ENCODE data around the gene RAMP1.
"Not testable (repeated sequence)": the region's sequence is repeated elsewhere in the genome, so short reads cannot be mapped to it uniquely, and the experiment has no call there.

Gene RAMP1

GRCh38 chr2:237859533-237860272 is at the start of gene RAMP1:
TSS of gene RAMP1 (plus strand) at chr2:237859623. CDS start at chr2:237859676, 53 bp downstream.
- DNase-seq (ENCODE audit: low read depth, low spot score), result peak; percentile 33

GRCh38 chr2:237815637-237816036 is 43.8 kb upstream of the RAMP1 start:
- DNase-seq (ENCODE audit: low read depth, low spot score), result no peak

GRCh38 chr2:237816531-237816930 is 42.9 kb upstream of the RAMP1 start:
- DNase-seq (ENCODE audit: low read depth, low spot score), result no peak

DNA sequence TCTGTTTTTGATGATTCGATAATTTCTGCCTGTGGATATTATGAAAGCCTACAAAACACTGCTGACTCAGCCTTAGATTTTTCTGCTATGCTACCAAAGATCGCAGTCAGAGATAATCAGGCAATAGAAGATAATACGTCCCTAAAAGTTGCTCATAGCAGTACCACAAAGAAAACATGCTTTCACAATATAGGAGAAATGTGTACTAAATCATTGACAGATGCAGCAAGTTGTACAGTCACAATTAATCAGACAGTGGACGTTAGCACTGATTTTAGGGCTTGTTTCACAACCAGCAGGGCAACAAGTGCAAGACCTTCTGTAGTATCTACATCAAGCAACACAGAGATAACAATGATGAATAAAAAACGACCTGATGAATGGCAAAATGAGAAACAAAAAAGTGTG is 41.4 kb upstream of the RAMP1 start:
- no peak for DNase-seq (ENCODE audit: low read depth, low spot score)

GRCh38 chr2:237819231-237819630 is 40.2 kb upstream of the RAMP1 start:
- DNase-seq (ENCODE audit: low read depth, low spot score), result no peak

GRCh38 chr2:237820421-237820820 is 39.0 kb upstream of the RAMP1 start:
- no peak for DNase-seq (ENCODE audit: low read depth, low spot score)

DNA sequence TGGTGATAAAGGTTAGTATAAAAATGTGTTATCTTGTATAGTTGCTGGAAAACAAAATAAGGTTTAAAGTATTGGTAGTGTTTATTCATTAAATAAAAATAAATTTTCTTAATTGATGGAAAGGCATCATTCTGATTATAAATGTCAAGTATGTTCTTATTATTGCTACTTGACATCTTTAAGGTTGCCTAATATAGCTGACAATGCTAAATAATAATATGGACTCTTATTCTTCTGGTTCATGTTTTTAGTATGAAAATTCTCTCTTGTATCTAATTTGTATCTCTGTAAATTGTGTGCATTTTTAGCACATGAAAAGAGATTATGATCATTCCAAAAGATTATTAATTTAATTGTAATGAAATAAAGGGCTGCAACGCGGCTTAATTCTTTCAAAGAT is 35.9 kb upstream of the RAMP1 start:
- DNase-seq (ENCODE audit: low read depth, low spot score), result no peak

DNA sequence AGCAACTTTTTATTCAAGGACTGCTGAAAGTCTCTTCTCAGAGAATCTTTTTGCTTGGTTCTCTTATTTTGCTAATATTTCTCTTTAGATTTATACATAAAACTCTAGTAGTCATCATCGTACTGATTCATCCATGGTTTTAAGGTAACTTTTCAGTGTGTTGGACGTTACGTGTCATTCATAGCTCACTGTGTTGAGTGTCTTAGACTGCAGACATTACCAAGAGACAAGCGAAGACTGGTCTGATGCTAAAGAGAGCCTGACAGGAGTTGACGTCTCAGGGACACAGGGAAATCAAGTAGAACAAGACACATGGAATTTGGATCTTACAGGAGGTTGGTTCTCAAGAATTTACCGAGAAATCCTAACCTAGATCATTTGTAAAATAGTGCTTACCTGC is 35.3 kb upstream of the RAMP1 start:
- DNase-seq (ENCODE audit: low read depth, low spot score), result no peak

- DNase-seq (ENCODE audit: low read depth, low spot score), result no peak
Measured at GRCh38 chr2:237827421-237827987, 31.9 kb upstream of the RAMP1 start.

DNA sequence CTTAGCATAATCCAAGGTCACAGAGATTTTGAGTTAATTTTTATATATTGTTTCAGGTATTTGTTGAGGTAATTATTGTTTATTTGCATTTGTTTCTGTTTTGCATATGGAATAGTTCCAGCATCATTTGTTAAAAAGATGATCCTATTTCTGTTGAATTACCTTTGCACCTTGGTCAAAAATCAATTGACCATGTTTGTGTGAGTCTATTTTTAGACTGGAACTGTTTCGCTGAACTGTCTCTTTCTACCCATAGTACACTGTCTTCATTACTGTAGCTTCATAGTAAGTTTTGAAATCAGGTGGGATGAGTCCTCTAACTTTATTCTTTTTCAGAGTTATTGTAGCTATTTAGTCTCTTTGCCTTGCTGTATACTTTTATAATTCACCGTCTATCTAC is 28.9 kb upstream of the RAMP1 start:
- no peak for DNase-seq (ENCODE audit: low read depth, low spot score)

DNA sequence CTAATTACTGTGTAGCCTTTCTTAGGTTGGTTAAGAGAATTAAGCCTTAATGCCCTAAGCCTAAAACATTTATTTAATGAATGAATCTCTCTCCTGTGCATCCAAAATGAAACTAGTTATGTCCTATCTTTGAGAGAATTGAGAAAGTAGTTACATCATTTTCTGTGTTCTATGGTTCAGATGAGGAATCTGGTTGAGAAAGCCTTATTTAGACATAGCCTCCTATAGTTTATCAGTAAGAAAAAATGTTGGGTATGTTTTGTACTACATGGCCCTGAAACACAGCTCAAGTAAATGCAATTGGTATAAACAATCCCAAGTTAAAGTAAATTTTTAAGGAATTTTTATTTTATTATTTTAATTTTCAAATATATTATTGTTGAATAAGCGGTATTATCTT is 25.9 kb upstream of the RAMP1 start:
- no peak for DNase-seq (ENCODE audit: low read depth, low spot score)

DNA sequence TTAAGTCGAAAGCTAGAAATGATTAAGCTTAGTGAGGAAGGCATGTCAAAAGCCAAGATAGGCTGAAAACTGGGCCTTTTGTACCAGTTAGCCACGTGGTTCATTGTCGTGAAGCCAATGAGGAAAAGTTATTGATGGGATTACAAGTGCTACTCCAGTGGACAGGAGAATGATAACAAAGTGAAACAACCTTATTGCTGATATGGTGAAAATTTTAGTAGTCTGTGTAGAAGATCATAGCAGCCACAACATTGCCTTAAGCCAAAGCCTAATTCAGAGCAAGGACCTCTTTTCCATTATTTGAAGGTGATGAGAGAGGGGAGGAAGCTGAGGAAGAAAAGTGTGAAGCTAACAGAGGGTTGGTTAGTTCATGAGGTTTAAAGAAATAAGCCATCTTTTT is 24.1 kb upstream of the RAMP1 start:
- DNase-seq (ENCODE audit: low read depth, low spot score), result no peak

- DNase-seq (ENCODE audit: low read depth, low spot score), result no peak
Measured at GRCh38 chr2:237841051-237841450, 18.4 kb upstream of the RAMP1 start.

GRCh38 chr2:237848940-237849339 is 10.5 kb upstream of the RAMP1 start:
- not testable (repeated sequence) for DNase-seq (ENCODE audit: low read depth, low spot score)

GRCh38 chr2:237854295-237854694 is 5.1 kb upstream of the RAMP1 start:
- no peak for DNase-seq (ENCODE audit: low read depth, low spot score)

DNA sequence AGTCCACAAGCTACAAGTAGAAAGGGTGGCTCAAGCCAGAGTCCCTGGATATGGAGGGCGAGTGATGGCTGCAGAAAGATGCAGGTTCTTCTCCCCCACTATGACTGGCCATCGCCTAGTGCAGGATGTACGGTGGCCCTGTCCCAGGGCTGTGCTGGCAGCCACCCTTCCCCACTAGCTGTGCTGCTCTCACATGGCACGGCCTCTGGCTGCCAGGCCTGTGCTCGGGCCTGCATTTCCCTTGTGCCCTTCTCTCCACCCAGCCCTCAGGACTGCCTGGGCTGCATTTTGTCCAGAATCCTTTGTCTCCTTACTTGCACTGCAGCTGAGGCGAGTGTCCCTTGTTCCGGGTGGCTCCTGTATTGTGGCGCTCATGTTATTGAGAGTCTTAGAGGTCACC is 1.6 kb upstream of the RAMP1 start:
- DNase-seq (ENCODE audit: low read depth, low spot score), result no peak

GRCh38 chr2:237858294-237859081 is 935 bp upstream of the RAMP1 start:
- peak; percentile 83 for DNase-seq (ENCODE audit: low read depth, low spot score)

DNA sequence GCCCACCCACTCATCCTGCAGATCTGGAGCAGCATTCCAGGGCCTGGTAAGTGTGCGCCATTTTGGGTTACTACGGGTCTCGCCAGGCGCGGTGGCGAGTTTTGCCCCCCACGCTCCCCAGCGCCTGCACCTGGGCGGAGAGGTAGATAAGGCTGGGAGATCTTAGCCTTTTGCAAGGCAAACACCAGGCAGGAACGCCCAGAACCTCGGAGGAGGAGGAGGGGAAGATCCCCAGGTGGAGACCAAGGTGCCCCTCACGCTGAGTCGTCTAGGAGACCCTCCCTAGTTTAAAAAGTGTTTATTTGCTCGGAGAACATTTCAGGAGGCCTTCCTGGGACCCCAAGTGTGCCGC is 365 bp upstream of the RAMP1 start:
- no peak for DNase-seq (ENCODE audit: low read depth, low spot score)

DNA sequence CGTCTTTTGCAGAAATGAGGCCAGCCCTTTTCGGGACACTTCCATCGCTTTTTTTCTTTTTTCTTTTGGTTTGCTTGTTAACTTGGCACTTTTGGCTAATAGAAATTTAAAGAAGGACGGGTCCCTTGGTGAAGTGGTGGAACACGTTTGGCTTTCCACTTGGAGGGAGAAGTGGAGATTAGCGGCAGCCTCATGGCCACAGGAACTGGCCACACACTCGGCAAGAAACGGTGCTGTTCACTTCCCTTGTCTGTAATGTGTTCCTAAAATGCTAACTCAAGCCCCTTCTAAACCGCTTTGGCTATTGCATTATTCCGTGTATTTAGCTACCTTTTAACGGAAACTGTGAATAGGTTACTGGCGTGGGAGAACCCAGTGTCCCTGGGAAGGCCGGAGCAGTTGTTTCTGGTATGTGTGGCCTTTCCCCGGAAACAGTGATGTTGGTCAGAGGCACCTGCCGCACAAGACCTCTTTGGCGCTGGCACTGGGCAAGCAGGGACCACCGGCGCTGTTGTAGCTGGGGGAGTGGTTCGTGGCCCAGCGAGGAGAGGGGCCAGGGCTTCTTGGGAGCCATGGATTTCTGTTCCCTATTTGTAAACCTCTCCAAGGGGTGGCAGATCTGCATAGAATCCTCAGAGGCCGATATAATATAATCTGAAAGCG is 981 bp downstream of the RAMP1 start:
- DNase-seq (ENCODE audit: low read depth, low spot score), result no peak

DNA sequence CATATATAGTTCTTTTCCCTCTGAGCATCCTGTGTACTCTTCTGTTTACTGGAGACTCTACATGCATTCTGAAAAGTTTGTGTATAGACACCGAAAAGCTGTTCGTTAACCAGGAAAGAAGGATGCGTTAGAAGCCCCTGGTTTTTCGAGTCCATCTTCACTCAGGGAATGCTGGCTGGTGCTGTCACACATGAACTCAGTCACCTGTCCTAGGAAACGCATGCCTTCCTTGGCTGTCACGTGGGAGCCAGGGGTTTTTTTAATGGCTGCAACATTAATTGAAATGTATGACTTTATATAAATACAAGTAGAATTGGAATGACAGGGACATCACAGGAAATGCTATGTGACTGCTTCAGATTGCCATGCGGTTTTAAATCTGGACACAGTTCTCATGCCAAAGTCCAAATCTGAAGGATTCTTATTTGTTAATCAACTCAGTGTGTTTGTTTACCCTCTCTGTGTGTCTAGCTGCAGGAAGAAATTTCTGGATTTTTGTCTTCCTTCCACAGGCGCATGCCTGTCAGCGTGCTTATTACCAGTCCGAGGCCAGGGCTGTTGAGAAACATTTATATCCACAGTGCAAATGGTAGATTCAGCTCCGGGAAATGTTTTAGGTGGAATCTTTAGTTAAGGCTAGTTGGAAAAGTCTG is 2.6 kb downstream of the RAMP1 start:
- DNase-seq (ENCODE audit: low read depth, low spot score), result no peak

DNA sequence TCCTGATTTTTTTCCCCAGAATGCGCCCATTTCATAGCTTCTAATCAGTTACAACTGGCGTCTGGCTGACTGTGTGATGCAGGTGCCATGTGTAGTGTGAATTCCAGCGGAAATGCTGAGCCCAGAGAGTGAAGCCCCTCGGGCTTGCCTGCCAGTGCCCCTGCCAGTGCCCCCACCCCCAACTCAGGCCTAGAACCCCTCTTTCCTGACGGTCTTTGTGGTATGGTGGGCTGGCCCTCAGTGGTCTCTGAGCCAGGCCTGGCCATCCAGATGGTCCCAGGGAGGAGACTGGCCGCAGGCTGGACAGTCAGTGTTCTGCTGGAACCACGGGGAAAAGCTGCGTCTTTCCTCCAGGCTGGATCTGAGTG is 3.1 kb downstream of the RAMP1 start:
- DNase-seq (ENCODE audit: low read depth, low spot score), result no peak

- DNase-seq (ENCODE audit: low read depth, low spot score), result no peak
Measured at GRCh38 chr2:237863102-237863511, 3.7 kb downstream of the RAMP1 start.

Data from ELF-1 (cell line).